A673 (cell line): ENCODE measurements around the gene EXPH5.

ENCODE experiments used
- EZH2 ChIP-seq: fragments of 200-600 bp; sonication (generic); IDR thresholded peaks from 2 replicates; pipeline ENCODE4 v1.6.1; 2017; ENCODE audit warnings: borderline replicate concordance, low read depth, mild to moderate bottlenecking, mixed read lengths, antibody characterized with exemption, low read length; ENCODE audit not compliant: poor library complexity, severe bottlenecking
- TF ChIP-seq, protein P1 (sequence below): fragments of 300-800, 200-600 bp; sonication (generic); conservative IDR thresholded peaks from 2 replicates; pipeline ENCODE4 v1.5.1; 2017; ENCODE audit warnings: low read depth, mild to moderate bottlenecking, antibody characterized with exemption, low read length, moderate library complexity, mixed read lengths

DNA sequence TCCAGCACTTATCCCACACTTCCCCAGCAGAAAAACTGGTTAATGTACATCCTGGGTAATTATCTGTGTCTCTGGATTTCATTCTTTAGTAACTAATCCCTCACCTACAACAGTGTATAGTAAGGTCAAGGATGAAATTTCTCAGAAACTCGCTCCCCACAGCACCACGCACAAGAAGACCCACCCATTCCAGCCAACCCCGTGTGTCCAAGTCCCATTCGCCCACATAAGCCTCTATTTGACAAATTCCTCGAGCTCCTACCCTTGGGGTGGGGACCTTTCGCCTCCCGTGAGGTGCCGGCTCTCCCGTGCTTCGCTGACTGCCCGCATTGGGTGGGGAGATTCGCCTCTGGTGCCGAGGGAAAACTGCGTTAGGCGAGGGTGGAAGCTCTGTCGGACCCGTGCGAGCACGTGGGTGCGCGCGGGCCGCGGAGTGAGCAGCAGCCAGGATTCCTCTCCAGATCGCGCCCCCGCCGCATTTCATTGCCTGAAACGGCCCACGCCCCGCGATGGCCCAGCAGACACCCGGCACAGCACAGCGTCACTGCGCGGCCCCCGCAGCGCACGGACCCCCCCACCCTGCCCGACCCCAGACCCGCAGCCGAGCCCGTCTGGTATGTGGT, 866 bp downstream of the EXPH5 start:
- TF ChIP-seq, protein P1, sequence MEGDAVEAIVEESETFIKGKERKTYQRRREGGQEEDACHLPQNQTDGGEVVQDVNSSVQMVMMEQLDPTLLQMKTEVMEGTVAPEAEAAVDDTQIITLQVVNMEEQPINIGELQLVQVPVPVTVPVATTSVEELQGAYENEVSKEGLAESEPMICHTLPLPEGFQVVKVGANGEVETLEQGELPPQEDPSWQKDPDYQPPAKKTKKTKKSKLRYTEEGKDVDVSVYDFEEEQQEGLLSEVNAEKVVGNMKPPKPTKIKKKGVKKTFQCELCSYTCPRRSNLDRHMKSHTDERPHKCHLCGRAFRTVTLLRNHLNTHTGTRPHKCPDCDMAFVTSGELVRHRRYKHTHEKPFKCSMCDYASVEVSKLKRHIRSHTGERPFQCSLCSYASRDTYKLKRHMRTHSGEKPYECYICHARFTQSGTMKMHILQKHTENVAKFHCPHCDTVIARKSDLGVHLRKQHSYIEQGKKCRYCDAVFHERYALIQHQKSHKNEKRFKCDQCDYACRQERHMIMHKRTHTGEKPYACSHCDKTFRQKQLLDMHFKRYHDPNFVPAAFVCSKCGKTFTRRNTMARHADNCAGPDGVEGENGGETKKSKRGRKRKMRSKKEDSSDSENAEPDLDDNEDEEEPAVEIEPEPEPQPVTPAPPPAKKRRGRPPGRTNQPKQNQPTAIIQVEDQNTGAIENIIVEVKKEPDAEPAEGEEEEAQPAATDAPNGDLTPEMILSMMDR = no peak
- TF ChIP-seq EZH2 = no peak
